Loucy (cell line): ENCODE data around the gene PACSIN1.

Experiments used
- H2AFZ ChIP-seq: fragments of 200-600 bp; sonication (generic); 2 replicates; pipeline ENCODE4 v1.6.0; 2016; ENCODE audit warnings: antibody characterized with exemption, mild to moderate bottlenecking, low read length, moderate library complexity
- H3F3A ChIP-seq: fragments of 200-600 bp; 2 replicates; pipeline ENCODE4 v1.6.0; 2016; ENCODE audit warnings: antibody characterized with exemption, low read depth, mild to moderate bottlenecking
- H3K27me3 ChIP-seq: fragments of 200-600 bp; sonication (generic); 2 replicates; pipeline ENCODE4 v1.6.1; 2014; ENCODE audit warnings: low read length, mild to moderate bottlenecking; ENCODE audit not compliant: insufficient read depth, poor library complexity, severe bottlenecking
- H3K36me3 ChIP-seq: fragments of 200-600 bp; sonication (generic); 2 replicates; pipeline ENCODE4 v1.6.1; 2016; ENCODE audit warnings: low read length; ENCODE audit not compliant: insufficient read depth
- H3K4me1 ChIP-seq: fragments of 200-600 bp; sonication (generic); 2 replicates; pipeline ENCODE4 v1.5.1; 2014; ENCODE audit warnings: low read length, mild to moderate bottlenecking; ENCODE audit not compliant: insufficient read depth, poor library complexity, severe bottlenecking
- H3K4me2 ChIP-seq: fragments of 200-600 bp; sonication (generic); 2 replicates; pipeline ENCODE4 v1.6.0; 2014; ENCODE audit warnings: antibody characterized with exemption, low read length, low read depth, mild to moderate bottlenecking; ENCODE audit not compliant: poor library complexity, severe bottlenecking
- H3K4me3 ChIP-seq: fragments of 200-600 bp; sonication (generic); 2 replicates; pipeline ENCODE4 v1.5.1; 2014; ENCODE audit warnings: low read length, mild to moderate bottlenecking, mixed read lengths; ENCODE audit not compliant: poor library complexity, severe bottlenecking
- H3K79me2 ChIP-seq: fragments of 200-600 bp; sonication (generic); 2 replicates; pipeline ENCODE4 v1.6.1; 2014; ENCODE audit warnings: low read length; ENCODE audit not compliant: insufficient read depth
- H3K9ac ChIP-seq: fragments of 200-600 bp; sonication (generic); 2 replicates; pipeline ENCODE4 v1.6.0; 2014; ENCODE audit warnings: mild to moderate bottlenecking, low read depth, low read length, moderate library complexity; ENCODE audit not compliant: poor library complexity, severe bottlenecking
- H3K9me2 ChIP-seq: fragments of 200-600 bp; sonication (generic); replicated peaks from 2 replicates; pipeline ENCODE4 v1.6.1; 2016; ENCODE audit warnings: low read depth, low read length, mixed read lengths
- H3K9me3 ChIP-seq: fragments of 200-600 bp; sonication (generic); 2 replicates; pipeline ENCODE4 v1.6.1; 2014; ENCODE audit warnings: mild to moderate bottlenecking, antibody characterized with exemption, low read length, low read depth; ENCODE audit not compliant: insufficient read depth
- H4K20me1 ChIP-seq: fragments of 200-600 bp; sonication (generic); 2 replicates; pipeline ENCODE4 v1.6.0; 2014; ENCODE audit warnings: antibody characterized with exemption, low read length, mild to moderate bottlenecking; ENCODE audit not compliant: insufficient read depth, poor library complexity, severe bottlenecking
- EZH2phosphoT487 ChIP-seq: fragments of 200-600 bp; IDR thresholded peaks from 2 replicates; pipeline ENCODE4 v1.6.1; 2018; ENCODE audit warnings: antibody characterized with exemption, mild to moderate bottlenecking, moderate library complexity, borderline replicate concordance
- TF ChIP-seq, protein P1 (sequence below): fragments of 200-600 bp; sonication (generic); conservative IDR thresholded peaks from 2 replicates; pipeline ENCODE4 v1.5.1; 2014; ENCODE audit warnings: mild to moderate bottlenecking, antibody characterized with exemption, low read length

PACSIN1 gene

DNA sequence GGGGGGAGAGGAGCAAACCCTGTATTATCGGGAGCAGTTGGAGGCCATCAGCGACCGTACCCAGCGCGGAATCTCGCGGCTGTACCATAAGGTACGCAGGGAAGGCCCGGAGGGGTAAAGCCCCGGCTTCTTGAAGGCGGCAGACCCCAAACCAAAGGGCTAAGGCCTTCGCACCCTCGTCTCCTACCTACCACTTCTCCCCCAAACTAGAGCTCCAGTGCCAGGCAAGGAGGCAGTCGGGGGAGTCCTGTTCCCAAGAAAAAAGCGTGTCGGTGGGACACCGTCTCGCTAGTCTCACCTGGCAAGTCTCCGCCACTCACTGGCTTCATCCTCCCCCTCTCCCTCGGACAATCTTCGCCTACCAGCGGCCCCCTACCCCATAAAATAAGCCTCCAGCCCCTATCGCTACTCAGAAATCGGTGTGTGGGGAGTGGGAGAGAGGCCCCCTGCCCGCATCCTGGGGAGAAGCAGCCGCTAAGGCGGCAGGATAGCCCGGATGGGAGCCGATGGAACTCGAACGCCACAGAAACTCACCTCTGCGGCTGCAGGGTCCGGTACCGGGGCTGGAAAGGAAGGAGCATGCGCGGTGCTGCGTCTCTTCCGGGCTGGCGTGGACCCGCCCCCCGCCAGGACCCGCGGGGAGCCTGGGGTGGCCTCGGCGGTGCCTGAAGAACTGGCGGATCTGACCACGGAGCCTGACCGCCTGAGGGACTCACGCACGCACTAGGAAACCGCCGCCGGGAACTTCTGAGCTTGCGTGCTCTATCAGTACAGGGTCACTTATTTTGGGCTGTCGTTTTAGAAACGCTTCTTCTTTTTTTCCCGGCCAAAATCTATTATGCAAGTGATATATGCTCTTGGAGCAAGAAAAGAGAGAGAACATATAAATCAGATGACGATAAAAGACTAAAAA is 40.1 kb upstream of the PACSIN1 start, which contains the start of gene RPS10:
RPS10 (minus strand) TSS at position 572 of the 913 bp plus-strand sequence. CDS start 848 bp downstream, outside the sequence.
- Histone ChIP-seq H3K79me2 (peaks cover 52% of the 10 kb centered on the region), H2AFZ (peak within 1 kb of the TSS; percentile 97)
- TF ChIP-seq, protein P1, sequence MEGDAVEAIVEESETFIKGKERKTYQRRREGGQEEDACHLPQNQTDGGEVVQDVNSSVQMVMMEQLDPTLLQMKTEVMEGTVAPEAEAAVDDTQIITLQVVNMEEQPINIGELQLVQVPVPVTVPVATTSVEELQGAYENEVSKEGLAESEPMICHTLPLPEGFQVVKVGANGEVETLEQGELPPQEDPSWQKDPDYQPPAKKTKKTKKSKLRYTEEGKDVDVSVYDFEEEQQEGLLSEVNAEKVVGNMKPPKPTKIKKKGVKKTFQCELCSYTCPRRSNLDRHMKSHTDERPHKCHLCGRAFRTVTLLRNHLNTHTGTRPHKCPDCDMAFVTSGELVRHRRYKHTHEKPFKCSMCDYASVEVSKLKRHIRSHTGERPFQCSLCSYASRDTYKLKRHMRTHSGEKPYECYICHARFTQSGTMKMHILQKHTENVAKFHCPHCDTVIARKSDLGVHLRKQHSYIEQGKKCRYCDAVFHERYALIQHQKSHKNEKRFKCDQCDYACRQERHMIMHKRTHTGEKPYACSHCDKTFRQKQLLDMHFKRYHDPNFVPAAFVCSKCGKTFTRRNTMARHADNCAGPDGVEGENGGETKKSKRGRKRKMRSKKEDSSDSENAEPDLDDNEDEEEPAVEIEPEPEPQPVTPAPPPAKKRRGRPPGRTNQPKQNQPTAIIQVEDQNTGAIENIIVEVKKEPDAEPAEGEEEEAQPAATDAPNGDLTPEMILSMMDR: no peak
- TF ChIP-seq EZH2phosphoT487: no peak

DNA sequence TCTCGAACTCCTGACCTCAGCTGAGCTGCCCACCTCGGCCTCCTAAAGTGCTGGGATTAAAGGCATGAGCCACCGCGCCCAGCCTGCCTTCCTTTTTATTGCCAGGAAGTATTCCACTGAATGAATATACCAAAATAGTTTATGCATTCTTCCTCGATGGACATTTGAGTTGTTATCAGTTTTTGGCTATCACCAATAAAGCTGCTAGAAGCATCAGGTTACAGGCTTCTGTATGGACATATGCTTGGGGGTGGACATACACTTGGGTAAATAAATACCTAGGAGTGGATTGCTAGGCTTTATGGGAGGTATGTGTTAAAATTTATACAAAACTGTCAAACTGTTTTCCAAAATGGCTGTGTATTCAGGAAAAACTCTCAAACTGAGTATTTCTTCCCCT is 30.0 kb upstream of the PACSIN1 start:
- Histone ChIP-seq H3K4me1 (no peaks in the 10 kb centered on the region), H3K36me3 (no peaks in the 10 kb centered on the region), H4K20me1 (no peaks in the 10 kb centered on the region)

More for the DNA sequence above, 40.1 kb upstream of the PACSIN1 start, which contains the start of gene RPS10:
- Histone ChIP-seq H4K20me1 (peaks cover 44% of the 10 kb centered on the region), H3K4me3 (peak within 1 kb of the TSS; percentile 100), H3K9me3 (no peaks in the 10 kb centered on the region), H3K4me1 (peaks cover 37% of the 10 kb centered on the region), H3F3A (no peaks in the 10 kb centered on the region), H3K9me2 (no peaks in the 10 kb centered on the region), H3K36me3 (peaks cover 34% of the 10 kb centered on the region; the same call in 1 of the 2 replicates), H3K27me3 (peaks cover 9% of the 10 kb centered on the region), H3K9ac (peak within 1 kb of the TSS; percentile 99), H3K4me2 (peak within 1 kb of the TSS; percentile 93)

DNA sequence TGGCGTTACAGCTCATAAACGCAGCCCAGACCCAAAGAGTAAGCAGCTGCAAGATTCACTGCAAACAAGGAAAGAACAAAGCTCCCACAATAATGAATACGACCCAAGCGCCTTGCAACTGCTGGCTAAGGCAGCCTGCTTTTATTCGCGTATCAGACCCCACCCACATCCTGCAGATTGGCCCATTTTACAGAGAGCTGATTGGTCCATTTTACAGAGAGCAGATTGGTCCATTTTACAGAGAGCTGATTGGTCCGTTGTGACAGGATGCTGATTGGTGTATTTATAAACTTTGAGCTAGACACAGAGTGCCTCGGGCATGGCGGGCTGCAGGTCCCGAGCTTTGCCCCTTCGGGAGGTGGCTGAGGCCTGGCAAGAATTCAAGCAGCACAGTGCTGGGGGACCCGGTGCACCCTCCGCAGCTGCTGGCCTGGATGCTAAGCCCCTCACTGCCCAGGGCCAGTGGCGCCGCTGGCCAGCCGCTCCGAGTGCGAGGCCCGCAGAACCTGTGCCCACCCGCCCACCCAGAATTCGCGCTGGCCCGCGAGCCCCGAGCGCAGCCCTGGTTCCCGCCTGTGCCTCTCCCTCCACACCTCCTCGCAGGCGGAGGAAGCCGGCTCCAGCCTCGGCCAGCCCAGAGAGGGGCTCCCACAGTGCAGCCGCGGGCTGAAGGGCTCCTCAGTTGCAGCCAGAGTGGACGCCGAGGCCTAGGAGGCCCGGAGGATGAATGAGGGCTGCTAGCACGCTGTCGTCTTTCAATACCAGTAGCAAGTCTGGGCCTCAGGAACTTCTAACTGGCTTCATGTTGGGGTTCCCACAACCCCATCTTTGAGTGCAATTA is 28.9 kb upstream of the PACSIN1 start:
- no peaks in the 10 kb centered on the region for H3K4me1 ChIP-seq
- no peaks in the 10 kb centered on the region for H3K79me2 ChIP-seq
- no peak overlapping the region for H3K4me2 ChIP-seq
- H3K9me2 ChIP-seq: no peaks in the 10 kb centered on the region
- TF ChIP-seq EZH2phosphoT487: no peak
- TF ChIP-seq, protein P1: no peak
- H3K27me3 ChIP-seq: no peaks in the 10 kb centered on the region
- H2AFZ ChIP-seq: no peak overlapping the region
- no peak overlapping the region for H3K9ac ChIP-seq
- no peak overlapping the region for H3K4me3 ChIP-seq
- no peaks in the 10 kb centered on the region for H4K20me1 ChIP-seq
- no peaks in the 10 kb centered on the region for H3K36me3 ChIP-seq
- H3F3A ChIP-seq: no peaks in the 10 kb centered on the region
- no peaks in the 10 kb centered on the region for H3K9me3 ChIP-seq

More for the DNA sequence above, 30.0 kb upstream of the PACSIN1 start:
- Histone ChIP-seq H3K27me3 (no peaks in the 10 kb centered on the region), H3K9ac (no peak overlapping the region), H3F3A (no peaks in the 10 kb centered on the region), H3K4me3 (no peak overlapping the region), H2AFZ (no peak overlapping the region), H3K9me2 (no peaks in the 10 kb centered on the region), H3K79me2 (no peaks in the 10 kb centered on the region), H3K4me2 (no peak overlapping the region), H3K9me3 (no peaks in the 10 kb centered on the region)
- no peak for TF ChIP-seq EZH2phosphoT487
- TF ChIP-seq, protein P1: no peak
